A549 (cell line): ENCODE measurements around the gene CIDEA. TPM values are rescaled to one million over a fixed set of nuclear protein-coding genes. Genes with fewer than 3 reads are reported as not detected.

Experiments used
- ATAC-seq, 2 experiments: fragments of 200-7000 bp in 1 of 2; fragments of >200 bp in 1 of 2; cut with Nextera tagmentation in 1 of 2; cut with Tn5 transposase in 1 of 2; 3 replicates each; pipeline versions ENCODE4 v1.8.0 to v1.9.1; 2018 to 2020; ENCODE audit warnings: mild to moderate bottlenecking in 1 of 2, moderate library complexity in 1 of 2
- CTCF ChIA-PET: fragments of 300-600 bp; sonication (Branson Sonifier 250); formaldehyde crosslinking; extraction: SDS; loops from one replicate; lab custom pipeline; 2021; ENCODE audit warnings: antibody characterized with exemption, inconsistent platforms; lab: Yijun Ruan, JAX
- POLR2A ChIA-PET: fragments of 350-600 bp; formaldehyde crosslinking; extraction: SDS; loops from one replicate; lab custom pipeline; 2021; ENCODE audit warnings: antibody characterized with exemption, inconsistent platforms; lab: Yijun Ruan, JAX
- DNase-seq, 2 experiments: peaks; one replicate each; pipeline versions ENCODE4 v3.0.0 to v3.0.0-alpha.2; 2011 to 2016; ENCODE audit warnings: low read depth in 1 of 2, low spot score in 1 of 2
- FAIRE-seq: peaks from 2 replicates; lab custom pipeline; 2011; peaks lifted over from hg19 to GRCh38; lab: Jason Lieb, UNC
- H3K27ac ChIP-seq, 2 experiments: fragments of >200 bp; sonication (Bioruptor Twin); formaldehyde crosslinking; 3 replicates each; pipeline ENCODE4 v1.5.1; 2016 to 2017
- H3K4me1 ChIP-seq: fragments of >200 bp; sonication (Bioruptor Twin); formaldehyde crosslinking; 3 replicates; pipeline ENCODE4 v1.6.1; 2016
- H3K4me2 ChIP-seq: fragments of >200 bp; sonication (Bioruptor Twin); formaldehyde crosslinking; 3 replicates; pipeline ENCODE4 v1.6.1; 2016
- H3K4me3 ChIP-seq: fragments of >200 bp; sonication (Bioruptor Twin); formaldehyde crosslinking; 3 replicates; pipeline ENCODE4 v1.5.1; 2016
- H3K9me3 ChIP-seq: fragments of >200 bp; sonication (Bioruptor Twin); formaldehyde crosslinking; 3 replicates; pipeline ENCODE4 v1.6.1; 2016
- CBX2 ChIP-seq: fragments of 200-600 bp; sonication (generic); IDR thresholded peaks from 2 replicates; pipeline ENCODE4 v1.6.1; 2016; ENCODE audit warnings: low read depth, mild to moderate bottlenecking, borderline replicate concordance
- CHD2 ChIP-seq: fragments of 150-350 bp; IDR thresholded peaks from 2 replicates; pipeline ENCODE4 v1.6.1; 2014; ENCODE audit warnings: low read length; ENCODE audit not compliant: partially characterized antibody
- CHD4 ChIP-seq: fragments of 200-600 bp; sonication (generic); IDR thresholded peaks from 2 replicates; pipeline ENCODE4 v1.6.1; 2016; ENCODE audit warnings: antibody characterized with exemption, mild to moderate bottlenecking, borderline replicate concordance
- E2F6 ChIP-seq: IDR thresholded peaks from 2 replicates; pipeline ENCODE4 v1.6.1; 2012; ENCODE audit warnings: low read depth, borderline replicate concordance
- ELK1 ChIP-seq: fragments of 150-350 bp; IDR thresholded peaks from 2 replicates; pipeline ENCODE4 v1.6.1; 2014; ENCODE audit warnings: low read depth, mild to moderate bottlenecking, low read length
- ESRRA ChIP-seq: fragments of 150-350 bp; IDR thresholded peaks from 2 replicates; pipeline ENCODE4 v1.6.1; 2014; ENCODE audit warnings: mild to moderate bottlenecking, low read length, borderline replicate concordance
- FOSB ChIP-seq: fragments of 250-450 bp; sonication (Bioruptor Pico); IDR thresholded peaks from 2 replicates; pipeline ENCODE4 v1.5.0; 2020; ENCODE audit warnings: mild to moderate bottlenecking, moderate library complexity
- FOXS1 ChIP-seq: fragments of 250-450 bp; sonication (Bioruptor Pico); IDR thresholded peaks from 2 replicates; pipeline ENCODE4 v1.5.0; 2020; ENCODE audit warnings: mild to moderate bottlenecking, moderate library complexity
- HDAC2 ChIP-seq: fragments of 200-600 bp; sonication (generic); IDR thresholded peaks from 2 replicates; pipeline ENCODE4 v1.6.1; 2016
- HEYL ChIP-seq: fragments of 250-450 bp; sonication (Bioruptor Pico); IDR thresholded peaks from 2 replicates; pipeline ENCODE4 v1.8.0; 2021; ENCODE audit warnings: mild to moderate bottlenecking, moderate library complexity
- HOXA7 ChIP-seq: fragments of 250-450 bp; sonication (Bioruptor Pico); IDR thresholded peaks from 2 replicates; pipeline ENCODE4 v1.5.0; 2020; ENCODE audit warnings: mild to moderate bottlenecking, moderate library complexity
- HOXB13 ChIP-seq: fragments of 250-450 bp; sonication (Bioruptor Pico); IDR thresholded peaks from 2 replicates; pipeline ENCODE4 v1.5.0; 2020; ENCODE audit warnings: low read depth, mild to moderate bottlenecking, moderate library complexity
- HOXB5 ChIP-seq: fragments of 250-450 bp; sonication (Bioruptor Pico); IDR thresholded peaks from 2 replicates; pipeline ENCODE4 v1.5.0; 2020; ENCODE audit warnings: mild to moderate bottlenecking, moderate library complexity
- JUN ChIP-seq, 2 experiments: fragments of >200 bp; sonication (Bioruptor Twin); formaldehyde crosslinking; IDR thresholded peaks; 2 replicates in 1 of 2; 3 replicates in 1 of 2; pipeline ENCODE4 v1.6.1; 2016 to 2017
- KDM5A ChIP-seq: fragments of 200-600 bp; sonication (generic); IDR thresholded peaks from 2 replicates; pipeline ENCODE4 v1.6.1; 2016; ENCODE audit warnings: antibody characterized with exemption, mild to moderate bottlenecking
- MAZ ChIP-seq: fragments of 150-350 bp; IDR thresholded peaks from 2 replicates; pipeline ENCODE4 v1.6.1; 2014; ENCODE audit warnings: antibody characterized with exemption, low read depth, low read length, borderline replicate concordance
- NPAS2 ChIP-seq: fragments of 250-450 bp; sonication (Bioruptor Pico); IDR thresholded peaks from 2 replicates; pipeline ENCODE4 v1.8.0; 2022; ENCODE audit warnings: mild to moderate bottlenecking, moderate library complexity, borderline replicate concordance
- POLR2A ChIP-seq: IDR thresholded peaks from 2 replicates; pipeline ENCODE4 v1.6.1; 2012; ENCODE audit warnings: mild to moderate bottlenecking, low read length
- POLR2AphosphoS2 ChIP-seq: conservative IDR thresholded peaks from 2 replicates; pipeline ENCODE4 v1.6.1; 2012; ENCODE audit warnings: low read length, improper control_type of control experiment, inconsistent platforms
- RAD21 ChIP-seq, 2 experiments: fragments of >200 bp in 1 of 2; sonication (Bioruptor Twin) in 1 of 2; formaldehyde crosslinking in 1 of 2; IDR thresholded peaks in 1 of 2; conservative IDR thresholded peaks in 1 of 2; 2 replicates in 1 of 2; 3 replicates in 1 of 2; pipeline ENCODE4 v1.6.1; 2012 to 2018; ENCODE audit warnings: inconsistent platforms in 1 of 2
- SREBF2 ChIP-seq: fragments of 450-650 bp; IDR thresholded peaks from 2 replicates; pipeline ENCODE4 v1.6.1; 2014; ENCODE audit warnings: mild to moderate bottlenecking, moderate library complexity
- ZC3H11A ChIP-seq: fragments of 450-650 bp; IDR thresholded peaks from 2 replicates; pipeline ENCODE4 v1.6.1; 2014; ENCODE audit warnings: antibody characterized with exemption, mild to moderate bottlenecking
- ZFP36 ChIP-seq: fragments of 450-650 bp; IDR thresholded peaks from 2 replicates; pipeline ENCODE4 v1.6.1; 2014; ENCODE audit warnings: borderline replicate concordance; ENCODE audit not compliant: partially characterized antibody
- ZSCAN20 ChIP-seq: fragments of 250-450 bp; sonication (Bioruptor Pico); IDR thresholded peaks from 2 replicates; pipeline ENCODE4 v1.8.0; 2022; ENCODE audit warnings: mild to moderate bottlenecking, moderate library complexity
- WGBS: methylation state at CpG from one replicate; pipeline ENCODE4 v1.1.6; 2017; ENCODE audit errors: missing lambda C conversion rate; 5-methylcytosine and 5-hydroxymethylcytosine counted together
- polyA plus RNA-seq, 4 experiments: library from polyadenylated mRNA; depleted of rRNA in 3 of 4; stranded (reverse); fragments of >200 nt; fragmentation: RNase III in 1 of 4; extraction: RNeasy Plus Mini Kit Qiagen cat#74134 plus additional on column Dnase treatment in 1 of 4; gene quantifications; 2 replicates in 3 of 4; 3 replicates in 1 of 4; pipeline ENCODE4 v1.2.3, GENCODE V29; 2011 to 2017
- TF ChIP-seq, protein P1 (sequence below): fragments of 250-450 bp; sonication (Bioruptor Pico); IDR thresholded peaks from 2 replicates; pipeline ENCODE4 v1.5.0; 2020; ENCODE audit warnings: low read depth, mild to moderate bottlenecking, moderate library complexity
- TF ChIP-seq, protein P2 (sequence below): fragments of 200-600 bp; sonication (generic); IDR thresholded peaks from 2 replicates; pipeline ENCODE4 v1.6.1; 2016; ENCODE audit warnings: antibody characterized with exemption, mild to moderate bottlenecking, moderate library complexity
- TF ChIP-seq, protein P3 (sequence below): fragments of >200 bp; sonication (Bioruptor Twin); formaldehyde crosslinking; IDR thresholded peaks from 2 replicates; pipeline ENCODE4 v1.6.1; 2016

CIDEA gene
- polyA plus RNA-seq, 2 of the 4 experiments (the other 2 are of a cell fraction), result not detected

DNA sequence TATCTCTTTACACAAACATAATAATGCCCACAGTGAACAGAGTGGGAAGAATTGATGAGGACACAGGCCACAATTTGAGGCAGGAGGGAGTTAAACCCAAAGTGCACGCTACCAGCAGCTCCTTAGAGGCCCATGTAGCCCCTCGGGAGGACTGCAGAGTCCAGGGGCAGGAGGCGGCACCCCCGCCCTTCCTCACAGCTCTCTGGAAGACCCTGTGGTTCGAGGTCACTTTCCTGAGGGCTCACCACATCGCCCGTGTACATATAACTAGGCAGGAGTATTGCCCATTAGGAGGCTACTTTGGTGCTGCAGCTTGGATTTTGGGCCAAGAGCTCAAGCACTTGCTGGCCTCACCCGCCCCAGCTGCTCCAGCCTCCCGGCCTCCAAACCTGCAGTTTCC lies 22.2 kb upstream of the CIDEA start:
- FAIRE-seq (no peak), DNase-seq (no peak), ATAC-seq (no peak)
- H3K4me3 ChIP-seq, result no peak overlapping the region
- TF ChIP-seq ZFP36, result no peak
- TF ChIP-seq NPAS2 (CRISPR knock-in tag), result no peak
- no peak for TF ChIP-seq RAD21 (conservative IDR thresholded peaks at IDR 0.05 in 1 of 2, IDR thresholded peaks at IDR 0.05 in 1 of 2)
- TF ChIP-seq CHD2, result no peak
- TF ChIP-seq CHD4, result no peak
- TF ChIP-seq HOXB13 (CRISPR knock-in tag), result no peak
- no peak for TF ChIP-seq E2F6
- no peak for TF ChIP-seq FOXS1 (CRISPR knock-in tag)
- TF ChIP-seq HDAC2, result no peak
- no peak overlapping the region for H3K27ac ChIP-seq
- ChIA-PET CTCF (interaction anchor here (2.0 kb wide), 1 partner anchor 15 kb away, joined by 6 read pairs; no protein-coding TSS in a partner anchor), POLR2A (no interaction called here)
- no peaks in the 10 kb centered on the region for H3K4me1 ChIP-seq
- no peaks in the 10 kb centered on the region for H3K9me3 ChIP-seq
- WGBS, result 86% methylated on average over 8 of the region's 9 CpGs
- H3K4me2 ChIP-seq, result no peak overlapping the region

DNA sequence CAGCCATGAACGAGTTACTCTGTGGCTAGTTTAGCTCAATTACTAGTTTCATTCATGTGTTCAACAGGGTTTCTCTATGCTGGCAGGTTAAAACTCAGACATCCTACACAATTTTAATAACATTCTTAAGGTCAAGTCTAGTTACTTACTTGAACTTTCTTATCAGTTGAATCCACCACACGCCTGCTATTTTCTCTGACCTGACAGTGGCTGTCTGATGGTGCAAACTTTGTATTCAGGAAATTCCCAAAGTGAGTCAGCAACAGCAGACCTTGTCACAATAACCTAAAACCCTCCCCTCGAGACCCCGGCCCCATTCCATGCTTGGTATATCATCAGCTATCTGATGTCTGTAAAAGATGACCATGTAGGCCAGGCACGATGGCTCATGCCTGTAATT lies 20.8 kb upstream of the CIDEA start:
- H3K4me3 ChIP-seq, result no peak overlapping the region
- no peak overlapping the region for H3K27ac ChIP-seq
- ChIA-PET CTCF (interaction anchor here (2.0 kb wide), 1 partner anchor 14 kb away, joined by 5 read pairs; no protein-coding TSS in a partner anchor), POLR2A (no interaction called here)
- no peak for ATAC-seq
- no peak overlapping the region for H3K4me2 ChIP-seq
- H3K4me1 ChIP-seq, result no peaks in the 10 kb centered on the region
- FAIRE-seq, result no peak
- WGBS, result 24% methylated on average over 5 of the region's 5 CpGs
- H3K9me3 ChIP-seq, result no peaks in the 10 kb centered on the region
- no peak for DNase-seq
- no peak for TF ChIP-seq POLR2AphosphoS2
- TF ChIP-seq FOSB (CRISPR knock-in tag), result no peak
- no peak for TF ChIP-seq HEYL (CRISPR knock-in tag)
- TF ChIP-seq CBX2, result no peak
- TF ChIP-seq ESRRA, result no peak
- TF ChIP-seq MAZ, result no peak
- TF ChIP-seq CHD2, result no peak

- DNase-seq (no peak), FAIRE-seq (no peak)
- CTCF ChIA-PET, result interaction anchor here (0.8 to 4.6 kb wide), 3 partner anchors 12 to 142 kb away, joined by 3 to 26 read pairs (median 5); partner anchors contain the start of gene ANKRD62
- Histone ChIP-seq H3K4me3 (no peak overlapping the region), H3K4me2 (no peak overlapping the region), H3K4me1 (no peaks in the 10 kb centered on the region), H3K9me3 (no peaks in the 10 kb centered on the region), H3K27ac (no peak overlapping the region)
- POLR2A ChIA-PET, result no interaction called here
- 75% methylated on average over 14 of the region's 19 CpGs for WGBS
- TF ChIP-seq POLR2A, result no peak
- TF ChIP-seq ELK1, result no peak
- TF ChIP-seq HOXA7 (CRISPR knock-in tag), result no peak
- TF ChIP-seq KDM5A, result no peak
- no peak for TF ChIP-seq MAZ
- no peak for TF ChIP-seq JUN (IDR thresholded peaks at IDR 0.05)
- TF ChIP-seq ZSCAN20 (CRISPR knock-in tag), result no peak
- TF ChIP-seq, protein P1, sequence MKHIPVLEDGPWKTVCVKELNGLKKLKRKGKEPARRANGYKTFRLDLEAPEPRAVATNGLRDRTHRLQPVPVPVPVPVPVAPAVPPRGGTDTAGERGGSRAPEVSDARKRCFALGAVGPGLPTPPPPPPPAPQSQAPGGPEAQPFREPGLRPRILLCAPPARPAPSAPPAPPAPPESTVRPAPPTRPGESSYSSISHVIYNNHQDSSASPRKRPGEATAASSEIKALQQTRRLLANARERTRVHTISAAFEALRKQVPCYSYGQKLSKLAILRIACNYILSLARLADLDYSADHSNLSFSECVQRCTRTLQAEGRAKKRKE (CRISPR knock-in tag), result no peak
- no peak for TF ChIP-seq CBX2
- TF ChIP-seq, protein P2, sequence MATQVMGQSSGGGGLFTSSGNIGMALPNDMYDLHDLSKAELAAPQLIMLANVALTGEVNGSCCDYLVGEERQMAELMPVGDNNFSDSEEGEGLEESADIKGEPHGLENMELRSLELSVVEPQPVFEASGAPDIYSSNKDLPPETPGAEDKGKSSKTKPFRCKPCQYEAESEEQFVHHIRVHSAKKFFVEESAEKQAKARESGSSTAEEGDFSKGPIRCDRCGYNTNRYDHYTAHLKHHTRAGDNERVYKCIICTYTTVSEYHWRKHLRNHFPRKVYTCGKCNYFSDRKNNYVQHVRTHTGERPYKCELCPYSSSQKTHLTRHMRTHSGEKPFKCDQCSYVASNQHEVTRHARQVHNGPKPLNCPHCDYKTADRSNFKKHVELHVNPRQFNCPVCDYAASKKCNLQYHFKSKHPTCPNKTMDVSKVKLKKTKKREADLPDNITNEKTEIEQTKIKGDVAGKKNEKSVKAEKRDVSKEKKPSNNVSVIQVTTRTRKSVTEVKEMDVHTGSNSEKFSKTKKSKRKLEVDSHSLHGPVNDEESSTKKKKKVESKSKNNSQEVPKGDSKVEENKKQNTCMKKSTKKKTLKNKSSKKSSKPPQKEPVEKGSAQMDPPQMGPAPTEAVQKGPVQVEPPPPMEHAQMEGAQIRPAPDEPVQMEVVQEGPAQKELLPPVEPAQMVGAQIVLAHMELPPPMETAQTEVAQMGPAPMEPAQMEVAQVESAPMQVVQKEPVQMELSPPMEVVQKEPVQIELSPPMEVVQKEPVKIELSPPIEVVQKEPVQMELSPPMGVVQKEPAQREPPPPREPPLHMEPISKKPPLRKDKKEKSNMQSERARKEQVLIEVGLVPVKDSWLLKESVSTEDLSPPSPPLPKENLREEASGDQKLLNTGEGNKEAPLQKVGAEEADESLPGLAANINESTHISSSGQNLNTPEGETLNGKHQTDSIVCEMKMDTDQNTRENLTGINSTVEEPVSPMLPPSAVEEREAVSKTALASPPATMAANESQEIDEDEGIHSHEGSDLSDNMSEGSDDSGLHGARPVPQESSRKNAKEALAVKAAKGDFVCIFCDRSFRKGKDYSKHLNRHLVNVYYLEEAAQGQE, result no peak
- no peak for TF ChIP-seq SREBF2
- TF ChIP-seq CHD4, result no peak
- no peak for TF ChIP-seq ZC3H11A
- TF ChIP-seq, protein P3, sequence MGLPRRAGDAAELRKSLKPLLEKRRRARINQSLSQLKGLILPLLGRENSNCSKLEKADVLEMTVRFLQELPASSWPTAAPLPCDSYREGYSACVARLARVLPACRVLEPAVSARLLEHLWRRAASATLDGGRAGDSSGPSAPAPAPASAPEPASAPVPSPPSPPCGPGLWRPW, result no peak
- TF ChIP-seq HOXB5 (CRISPR knock-in tag), result no peak
- TF ChIP-seq, all 56 proteins: peak for 0
- ATAC-seq, result no peak
These were observed 19.5 kb upstream of the CIDEA start for GRCh38 chr18:12234451-12235190.
